ENCODE data around the gene G2E3. TPM values are rescaled to one million over a fixed set of nuclear protein-coding genes. Genes with fewer than 3 reads are reported as not detected.

G2E3 gene
- total and polyA plus RNA-seq, 2 of the 13 experiments (the other 11 are each of a cell fraction or from before 2014, with no cell fraction given), result 22.8 to 63.0 TPM

DNA sequence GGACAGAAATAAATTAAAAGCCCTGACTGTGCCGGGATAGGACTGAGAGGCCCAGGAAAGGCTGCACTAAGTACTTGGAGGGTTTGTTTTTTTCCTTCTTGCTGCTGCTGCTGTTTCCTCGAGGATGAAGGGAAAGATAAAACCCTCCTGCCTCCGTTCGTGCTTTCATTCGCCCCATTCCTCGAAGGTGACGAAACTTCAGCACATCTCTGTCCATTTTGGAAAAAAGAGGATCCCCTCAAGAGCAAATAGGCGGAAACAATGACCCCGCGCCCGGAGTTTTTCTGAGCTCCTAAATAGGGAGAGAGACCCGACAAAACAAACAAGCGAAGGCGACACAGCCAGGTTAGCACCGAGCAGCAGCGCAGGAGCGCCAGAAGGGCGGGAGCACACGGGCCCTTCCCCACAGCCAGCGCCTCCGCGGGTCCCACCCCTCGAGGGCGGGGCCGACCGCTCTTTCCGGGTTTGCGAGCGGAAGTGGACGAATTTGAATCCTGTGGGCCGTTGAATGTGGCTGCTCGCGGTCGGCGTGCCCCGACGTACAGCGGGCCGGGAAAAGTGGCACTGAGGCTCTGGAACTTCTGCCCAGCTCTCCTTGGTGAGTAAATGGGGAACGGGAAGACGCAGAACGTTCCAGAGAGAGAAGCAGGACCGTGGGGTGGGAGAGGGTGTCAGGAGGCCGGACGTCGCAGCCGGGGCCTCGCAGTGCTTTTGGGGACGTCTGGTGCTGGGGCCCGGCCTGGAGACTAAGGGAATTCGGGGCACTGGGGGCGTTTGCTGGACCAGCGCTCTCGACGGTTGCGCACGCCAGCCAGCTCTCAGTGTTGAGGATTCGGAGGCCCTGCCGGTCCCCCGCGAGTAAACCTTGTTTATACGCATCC, at the start of gene G2E3 (continued):
- TF ChIP-seq, protein P1, sequence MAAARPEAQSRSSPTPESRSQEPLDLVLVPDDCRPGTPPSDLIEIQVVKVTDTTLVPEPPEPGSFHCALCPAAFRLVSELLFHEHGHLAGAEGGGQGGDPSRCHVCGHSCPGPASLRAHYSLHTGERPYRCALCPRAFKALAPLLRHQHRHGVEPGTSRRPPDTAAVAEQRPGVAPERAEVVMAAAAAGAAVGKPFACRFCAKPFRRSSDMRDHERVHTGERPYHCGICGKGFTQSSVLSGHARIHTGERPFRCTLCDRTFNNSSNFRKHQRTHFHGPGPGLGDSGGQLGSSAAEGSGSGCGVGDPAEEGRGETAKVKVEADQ (CRISPR knock-in tag; IDR thresholded peaks at IDR 0.05; ENCODE audit: borderline replicate concordance), result peak; percentile 89
- TF ChIP-seq, protein P2, sequence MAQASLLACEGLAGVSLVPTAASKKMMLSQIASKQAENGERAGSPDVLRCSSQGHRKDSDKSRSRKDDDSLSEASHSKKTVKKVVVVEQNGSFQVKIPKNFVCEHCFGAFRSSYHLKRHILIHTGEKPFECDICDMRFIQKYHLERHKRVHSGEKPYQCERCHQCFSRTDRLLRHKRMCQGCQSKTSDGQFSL (CRISPR knock-in tag; IDR thresholded peaks at IDR 0.05), result no peak
- TF ChIP-seq, protein P3, sequence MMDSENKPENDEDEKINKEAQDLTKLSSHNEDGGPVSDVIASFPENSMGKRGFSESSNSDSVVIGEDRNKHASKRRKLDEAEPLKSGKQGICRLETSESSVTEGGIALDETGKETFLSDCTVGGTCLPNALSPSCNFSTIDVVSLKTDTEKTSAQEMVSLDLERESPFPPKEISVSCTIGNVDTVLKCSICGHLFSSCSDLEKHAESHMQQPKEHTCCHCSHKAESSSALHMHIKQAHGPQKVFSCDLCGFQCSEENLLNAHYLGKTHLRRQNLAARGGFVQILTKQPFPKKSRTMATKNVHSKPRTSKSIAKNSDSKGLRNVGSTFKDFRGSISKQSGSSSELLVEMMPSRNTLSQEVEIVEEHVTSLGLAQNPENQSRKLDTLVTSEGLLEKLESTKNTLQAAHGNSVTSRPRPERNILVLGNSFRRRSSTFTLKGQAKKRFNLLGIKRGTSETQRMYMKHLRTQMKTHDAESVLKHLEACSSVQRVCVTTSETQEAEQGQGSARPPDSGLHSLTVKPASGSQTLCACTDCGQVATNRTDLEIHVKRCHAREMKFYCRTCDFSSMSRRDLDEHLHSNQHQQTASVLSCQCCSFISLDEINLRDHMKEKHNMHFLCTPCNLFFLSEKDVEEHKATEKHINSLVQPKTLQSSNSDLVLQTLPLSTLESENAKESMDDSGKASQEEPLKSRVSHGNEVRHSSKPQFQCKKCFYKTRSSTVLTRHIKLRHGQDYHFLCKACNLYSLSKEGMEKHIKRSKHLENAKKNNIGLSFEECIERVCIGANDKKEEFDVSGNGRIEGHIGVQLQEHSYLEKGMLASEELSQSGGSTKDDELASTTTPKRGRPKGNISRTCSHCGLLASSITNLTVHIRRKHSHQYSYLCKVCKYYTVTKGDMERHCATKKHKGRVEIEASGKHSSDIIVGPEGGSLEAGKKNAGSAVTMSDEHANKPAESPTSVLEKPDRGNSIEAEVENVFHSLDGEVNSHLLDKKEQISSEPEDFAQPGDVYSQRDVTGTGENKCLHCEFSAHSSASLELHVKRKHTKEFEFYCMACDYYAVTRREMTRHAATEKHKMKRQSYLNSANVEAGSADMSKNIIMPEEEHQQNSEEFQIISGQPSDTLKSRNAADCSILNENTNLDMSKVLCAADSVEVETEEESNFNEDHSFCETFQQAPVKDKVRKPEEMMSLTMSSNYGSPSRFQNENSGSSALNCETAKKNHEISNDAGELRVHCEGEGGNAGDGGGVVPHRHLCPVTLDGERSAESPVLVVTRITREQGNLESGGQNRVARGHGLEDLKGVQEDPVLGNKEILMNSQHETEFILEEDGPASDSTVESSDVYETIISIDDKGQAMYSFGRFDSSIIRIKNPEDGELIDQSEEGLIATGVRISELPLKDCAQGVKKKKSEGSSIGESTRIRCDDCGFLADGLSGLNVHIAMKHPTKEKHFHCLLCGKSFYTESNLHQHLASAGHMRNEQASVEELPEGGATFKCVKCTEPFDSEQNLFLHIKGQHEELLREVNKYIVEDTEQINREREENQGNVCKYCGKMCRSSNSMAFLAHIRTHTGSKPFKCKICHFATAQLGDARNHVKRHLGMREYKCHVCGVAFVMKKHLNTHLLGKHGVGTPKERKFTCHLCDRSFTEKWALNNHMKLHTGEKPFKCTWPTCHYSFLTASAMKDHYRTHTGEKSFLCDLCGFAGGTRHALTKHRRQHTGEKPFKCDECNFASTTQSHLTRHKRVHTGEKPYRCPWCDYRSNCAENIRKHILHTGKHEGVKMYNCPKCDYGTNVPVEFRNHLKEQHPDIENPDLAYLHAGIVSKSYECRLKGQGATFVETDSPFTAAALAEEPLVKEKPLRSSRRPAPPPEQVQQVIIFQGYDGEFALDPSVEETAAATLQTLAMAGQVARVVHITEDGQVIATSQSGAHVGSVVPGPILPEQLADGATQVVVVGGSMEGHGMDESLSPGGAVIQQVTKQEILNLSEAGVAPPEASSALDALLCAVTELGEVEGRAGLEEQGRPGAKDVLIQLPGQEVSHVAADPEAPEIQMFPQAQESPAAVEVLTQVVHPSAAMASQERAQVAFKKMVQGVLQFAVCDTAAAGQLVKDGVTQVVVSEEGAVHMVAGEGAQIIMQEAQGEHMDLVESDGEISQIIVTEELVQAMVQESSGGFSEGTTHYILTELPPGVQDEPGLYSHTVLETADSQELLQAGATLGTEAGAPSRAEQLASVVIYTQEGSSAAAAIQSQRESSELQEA (CRISPR knock-in tag; IDR thresholded peaks at IDR 0.05; ENCODE audit: not compliant biosample characterization), result peak; percentile 97
- TF ChIP-seq, protein P4, sequence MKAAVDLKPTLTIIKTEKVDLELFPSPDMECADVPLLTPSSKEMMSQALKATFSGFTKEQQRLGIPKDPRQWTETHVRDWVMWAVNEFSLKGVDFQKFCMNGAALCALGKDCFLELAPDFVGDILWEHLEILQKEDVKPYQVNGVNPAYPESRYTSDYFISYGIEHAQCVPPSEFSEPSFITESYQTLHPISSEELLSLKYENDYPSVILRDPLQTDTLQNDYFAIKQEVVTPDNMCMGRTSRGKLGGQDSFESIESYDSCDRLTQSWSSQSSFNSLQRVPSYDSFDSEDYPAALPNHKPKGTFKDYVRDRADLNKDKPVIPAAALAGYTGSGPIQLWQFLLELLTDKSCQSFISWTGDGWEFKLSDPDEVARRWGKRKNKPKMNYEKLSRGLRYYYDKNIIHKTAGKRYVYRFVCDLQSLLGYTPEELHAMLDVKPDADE (CRISPR knock-in tag; IDR thresholded peaks at IDR 0.05), result peak; percentile 81; the same call in 1 of the 2 replicates
- TF ChIP-seq ZNF850 (CRISPR knock-in tag; conservative IDR thresholded peaks at IDR 0.05) (peak; percentile 96; the same call in 1 of the 2 replicates), ZNF775 (CRISPR knock-in tag; IDR thresholded peaks at IDR 0.05; ENCODE audit: borderline replicate concordance) (0 out of 2 replicates have a peak, but pooled peaks have one; percentile 66), ZNF772 (CRISPR knock-in tag; IDR thresholded peaks at IDR 0.05) (peak; percentile 95), HNRNPL (IDR thresholded peaks at IDR 0.05; ENCODE audit: low read depth, low read length) (peak; percentile 89), ZNF232 (CRISPR knock-in tag; IDR thresholded peaks at IDR 0.05; ENCODE audit: borderline replicate concordance) (peak; percentile 95), ZNF558 (CRISPR knock-in tag; IDR thresholded peaks at IDR 0.05; ENCODE audit: borderline replicate concordance) (peak; percentile 90; the same call in 1 of the 2 replicates), KLF13 (CRISPR knock-in tag; IDR thresholded peaks at IDR 0.05) (peak; percentile 95; the same call in 1 of the 2 replicates), SIN3A (IDR thresholded peaks at IDR 0.05; ENCODE audit: borderline replicate concordance, low read depth, low read length) (peak; percentile 99), ELF1 (CRISPR knock-in tag; IDR thresholded peaks at IDR 0.05) (peak; percentile 99)
- TF ChIP-seq, protein P5, sequence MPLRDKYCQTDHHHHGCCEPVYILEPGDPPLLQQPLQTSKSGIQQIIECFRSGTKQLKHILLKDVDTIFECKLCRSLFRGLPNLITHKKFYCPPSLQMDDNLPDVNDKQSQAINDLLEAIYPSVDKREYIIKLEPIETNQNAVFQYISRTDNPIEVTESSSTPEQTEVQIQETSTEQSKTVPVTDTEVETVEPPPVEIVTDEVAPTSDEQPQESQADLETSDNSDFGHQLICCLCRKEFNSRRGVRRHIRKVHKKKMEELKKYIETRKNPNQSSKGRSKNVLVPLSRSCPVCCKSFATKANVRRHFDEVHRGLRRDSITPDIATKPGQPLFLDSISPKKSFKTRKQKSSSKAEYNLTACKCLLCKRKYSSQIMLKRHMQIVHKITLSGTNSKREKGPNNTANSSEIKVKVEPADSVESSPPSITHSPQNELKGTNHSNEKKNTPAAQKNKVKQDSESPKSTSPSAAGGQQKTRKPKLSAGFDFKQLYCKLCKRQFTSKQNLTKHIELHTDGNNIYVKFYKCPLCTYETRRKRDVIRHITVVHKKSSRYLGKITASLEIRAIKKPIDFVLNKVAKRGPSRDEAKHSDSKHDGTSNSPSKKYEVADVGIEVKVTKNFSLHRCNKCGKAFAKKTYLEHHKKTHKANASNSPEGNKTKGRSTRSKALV (CRISPR knock-in tag; IDR thresholded peaks at IDR 0.05), result peak; percentile 88; the same call in 1 of the 2 replicates
